GM21526 (cell line): Measurements from ENCODE around the gene IRF2.
"Not testable (repeated sequence)": the region's sequence is repeated elsewhere in the genome, so short reads cannot be mapped to it uniquely, and the experiment has no call there.

ENCODE experiments used
- ATAC-seq: cut with Tn5 transposase; IDR thresholded peaks from one replicate; pipeline ENCODE4 v1.9.1; 2021; ENCODE audit warnings: moderate library complexity; ENCODE audit not compliant: unreplicated experiment, low FRiP score

Gene IRF2

GRCh38 chr4:184396570-184397515 is 77.5 kb downstream of the IRF2 start:
- no peak for ATAC-seq

- ATAC-seq = peak; percentile 75
Measured at GRCh38 chr4:184395971-184396391, 78.4 kb downstream of the IRF2 start.

- ATAC-seq = peak; percentile 20
Measured at GRCh38 chr4:184395451-184395917, 78.9 kb downstream of the IRF2 start.

- ATAC-seq = no peak
Measured at GRCh38 chr4:184392748-184393559, 81.4 kb downstream of the IRF2 start.

GRCh38 chr4:184392316-184392715 is 82.0 kb downstream of the IRF2 start:
- no peak for ATAC-seq

GRCh38 chr4:184389978-184390900 is 84.1 kb downstream of the IRF2 start:
- no peak for ATAC-seq

- no peak for ATAC-seq
Measured at GRCh38 chr4:184388106-184388505, 86.2 kb downstream of the IRF2 start.

- ATAC-seq = no peak
Measured at GRCh38 chr4:184387351-184387750, 87.0 kb downstream of the IRF2 start.

GRCh38 chr4:184386271-184386781 is 88.0 kb downstream of the IRF2 start:
- no peak for ATAC-seq

GRCh38 chr4:184385705-184386141 is 88.6 kb downstream of the IRF2 start:
- no peak for ATAC-seq

- peak; percentile 3 for ATAC-seq
Measured at GRCh38 chr4:184384810-184385557, 89.4 kb downstream of the IRF2 start.

- peak; percentile 75 for ATAC-seq
Measured at GRCh38 chr4:184384056-184384809, 90.1 kb downstream of the IRF2 start.

- no peak for ATAC-seq
Measured at GRCh38 chr4:184383497-184384055, 90.8 kb downstream of the IRF2 start.

GRCh38 chr4:184382189-184382846 is 92.0 kb downstream of the IRF2 start:
- no peak for ATAC-seq

- ATAC-seq = no peak
Measured at GRCh38 chr4:184380707-184381106, 93.6 kb downstream of the IRF2 start.

- not testable (repeated sequence) for ATAC-seq
Measured at GRCh38 chr4:184380214-184380613, 94.1 kb downstream of the IRF2 start.

- ATAC-seq = no peak
Measured at GRCh38 chr4:184376923-184377322, 97.4 kb downstream of the IRF2 start.
